Lower leg skin (tissue), 3 donors: ENCODE results near the gene KIR2DL3.
"Not testable (repeated sequence)": the region's sequence is repeated elsewhere in the genome, so short reads cannot be mapped to it uniquely, and the experiment has no call there.

Experiments
- CTCF ChIP-seq, 3 donors: fragments of 450-650 bp; IDR thresholded peaks; one replicate each; pipeline ENCODE4 v1.5.1; 2016; ENCODE audit warnings: antibody characterized with exemption in 3 of 3, mild to moderate bottlenecking in 3 of 3, moderate library complexity in 2 of 3
- POLR2A ChIP-seq, 2 donors: fragments of 450-650 bp; IDR thresholded peaks; one replicate each; pipeline ENCODE4 v1.6.1; 2016 to 2017; ENCODE audit warnings: antibody characterized with exemption in 2 of 2, mild to moderate bottlenecking in 1 of 2, moderate library complexity in 1 of 2

GRCh38 chr19:54764219-54764618, 25.9 kb downstream of the KIR2DL3 start:
- TF ChIP-seq CTCF, POLR2A (IDR thresholded peaks at IDR 0.05): not testable (repeated sequence)
